Measurements from ENCODE around the gene PSMG2.

The PSMG2 gene

GRCh38 chr18:12722731-12723130, 19.9 kb downstream of the PSMG2 start:
- DNase-seq (ENCODE audit: low read depth): no peak
- no peak for TF ChIP-seq CTCF (IDR thresholded peaks at IDR 0.05; ENCODE audit: control insufficient read depth, extremely low read depth, insufficient read depth)
- H3K4me3 ChIP-seq (ENCODE audit: low read depth, low read length): no peak overlapping the region

- no peak for DNase-seq (ENCODE audit: low read depth)
- no peak for TF ChIP-seq CTCF (IDR thresholded peaks at IDR 0.05; ENCODE audit: control insufficient read depth, extremely low read depth, insufficient read depth)
- no peak overlapping the region for H3K4me3 ChIP-seq (ENCODE audit: low read depth, low read length)
These were observed 23.5 kb downstream of the PSMG2 start for GRCh38 chr18:12726331-12726730.

- peak; percentile 76 for TF ChIP-seq CTCF (IDR thresholded peaks at IDR 0.05; ENCODE audit: control insufficient read depth, extremely low read depth, insufficient read depth)
- peak; percentile 18 for DNase-seq (ENCODE audit: low read depth)
- H3K4me3 ChIP-seq (ENCODE audit: low read depth, low read length): no peak overlapping the region
These were observed 24.1 kb downstream of the PSMG2 start for GRCh38 chr18:12726774-12727550.

- DNase-seq (ENCODE audit: low read depth): no peak
- H3K4me3 ChIP-seq (ENCODE audit: low read depth, low read length): no peak overlapping the region
- TF ChIP-seq CTCF (IDR thresholded peaks at IDR 0.05; ENCODE audit: control insufficient read depth, extremely low read depth, insufficient read depth): no peak
These were observed 34.5 kb downstream of the PSMG2 start for GRCh38 chr18:12737243-12737902.

- H3K4me3 ChIP-seq (ENCODE audit: low read depth, low read length): no peak overlapping the region
- no peak for TF ChIP-seq CTCF (IDR thresholded peaks at IDR 0.05; ENCODE audit: control insufficient read depth, extremely low read depth, insufficient read depth)
- DNase-seq (ENCODE audit: low read depth): no peak
These were observed 38.5 kb downstream of the PSMG2 start for GRCh38 chr18:12741351-12741750.

GRCh38 chr18:12742453-12742852, 39.6 kb downstream of the PSMG2 start:
- DNase-seq (ENCODE audit: low read depth): no peak
- no peak overlapping the region for H3K4me3 ChIP-seq (ENCODE audit: low read depth, low read length)
- no peak for TF ChIP-seq CTCF (IDR thresholded peaks at IDR 0.05; ENCODE audit: control insufficient read depth, extremely low read depth, insufficient read depth)

All from LNCaP clone FGC (cell line).